Activated CD4-positive, CD25-positive, alpha-beta regulatory T cell (primary cell): ENCODE data around the gene REPS2.
"Not testable (repeated sequence)": the region's sequence is repeated elsewhere in the genome, so short reads cannot be mapped to it uniquely, and the experiment has no call there.

Source experiments
- DNase-seq, 4 experiments: peaks; one replicate each; lab custom pipeline; 2025; lab: John Stamatoyannopoulos, UW

REPS2 gene

GRCh38 chrX:16963216-16963615 lies 16.8 kb downstream of the REPS2 start:
- no peak for DNase-seq

GRCh38 chrX:16964976-16965375 lies 18.5 kb downstream of the REPS2 start:
- DNase-seq = not testable (repeated sequence)

GRCh38 chrX:16966752-16967448 lies 20.4 kb downstream of the REPS2 start:
- DNase-seq = no peak

GRCh38 chrX:16968753-16969152 lies 22.3 kb downstream of the REPS2 start:
- DNase-seq = not testable (repeated sequence)

GRCh38 chrX:16970977-16971376 lies 24.5 kb downstream of the REPS2 start:
- DNase-seq = no peak

GRCh38 chrX:16971694-16972093 lies 25.2 kb downstream of the REPS2 start:
- DNase-seq = no peak

- DNase-seq = no peak
Observed at GRCh38 chrX:16975233-16975632, 28.8 kb downstream of the REPS2 start.

- DNase-seq = no peak
Observed at GRCh38 chrX:16977771-16978170, 31.3 kb downstream of the REPS2 start.

GRCh38 chrX:16978193-16978984 lies 31.9 kb downstream of the REPS2 start:
- DNase-seq = no peak

- no peak for DNase-seq
Observed at GRCh38 chrX:16979226-16979625, 32.8 kb downstream of the REPS2 start.

GRCh38 chrX:16981209-16981608 lies 34.8 kb downstream of the REPS2 start:
- no peak for DNase-seq

GRCh38 chrX:16981980-16982379 lies 35.5 kb downstream of the REPS2 start:
- no peak for DNase-seq

- no peak for DNase-seq
Observed at GRCh38 chrX:16983051-16983450, 36.6 kb downstream of the REPS2 start.

GRCh38 chrX:16985286-16985685 lies 38.8 kb downstream of the REPS2 start:
- DNase-seq = no peak

- DNase-seq = no peak
Observed at GRCh38 chrX:16986169-16986568, 39.7 kb downstream of the REPS2 start.

GRCh38 chrX:16989750-16990149 lies 43.3 kb downstream of the REPS2 start:
- DNase-seq = no peak

GRCh38 chrX:16990839-16991238 lies 44.4 kb downstream of the REPS2 start:
- DNase-seq = no peak

- no peak for DNase-seq
Observed at GRCh38 chrX:16992445-16992844, 46.0 kb downstream of the REPS2 start.

GRCh38 chrX:16992951-16993350 lies 46.5 kb downstream of the REPS2 start:
- DNase-seq = no peak

GRCh38 chrX:16993791-16994318 lies 47.4 kb downstream of the REPS2 start:
- no peak for DNase-seq

- DNase-seq = no peak
Observed at GRCh38 chrX:16994736-16995135, 48.3 kb downstream of the REPS2 start.

GRCh38 chrX:16997313-16997712 lies 50.9 kb downstream of the REPS2 start:
- DNase-seq = no peak

- DNase-seq = no peak
Observed at GRCh38 chrX:16999275-16999674, 52.8 kb downstream of the REPS2 start.
